GM18858 (cell line): ENCODE results near the gene LRG1.

Source experiments
- ATAC-seq: cut with Tn5 transposase; IDR thresholded peaks from one replicate; pipeline ENCODE4 v1.9.1; 2021; ENCODE audit not compliant: unreplicated experiment

LRG1 gene

GRCh38 chr19:4512070-4512469 is 27.8 kb downstream of the LRG1 start:
- ATAC-seq: no peak

- ATAC-seq: no peak
These were observed 28.4 kb downstream of the LRG1 start for GRCh38 chr19:4511300-4512054.

- no peak for ATAC-seq
These were observed 29.2 kb downstream of the LRG1 start for GRCh38 chr19:4510435-4511255.

- ATAC-seq: no peak
These were observed 31.1 kb downstream of the LRG1 start for GRCh38 chr19:4508698-4509097.

- no peak for ATAC-seq
These were observed 32.0 kb downstream of the LRG1 start for GRCh38 chr19:4507804-4508203.

- no peak for ATAC-seq
These were observed 32.7 kb downstream of the LRG1 start for GRCh38 chr19:4507150-4507452.

GRCh38 chr19:4506449-4507149 is 33.2 kb downstream of the LRG1 start:
- no peak for ATAC-seq

- no peak for ATAC-seq
These were observed 34.0 kb downstream of the LRG1 start for GRCh38 chr19:4505570-4506448.

- no peak for ATAC-seq
These were observed 34.8 kb downstream of the LRG1 start for GRCh38 chr19:4504891-4505569.

GRCh38 chr19:4504297-4504701 is 35.5 kb downstream of the LRG1 start:
- ATAC-seq: no peak

GRCh38 chr19:4503825-4504170 is 36.0 kb downstream of the LRG1 start:
- ATAC-seq: no peak

- ATAC-seq: no peak
These were observed 36.6 kb downstream of the LRG1 start for GRCh38 chr19:4503132-4503824.

- no peak for ATAC-seq
These were observed 37.3 kb downstream of the LRG1 start for GRCh38 chr19:4502282-4503131.

- no peak for ATAC-seq
These were observed 38.1 kb downstream of the LRG1 start for GRCh38 chr19:4501691-4502090.

GRCh38 chr19:4500841-4501591 is 38.8 kb downstream of the LRG1 start:
- ATAC-seq: no peak

GRCh38 chr19:4499855-4500254 is 40.0 kb downstream of the LRG1 start:
- ATAC-seq: no peak

- no peak for ATAC-seq
These were observed 40.5 kb downstream of the LRG1 start for GRCh38 chr19:4499318-4499717.

GRCh38 chr19:4498694-4499093 is 41.1 kb downstream of the LRG1 start:
- ATAC-seq: no peak
